HG03520 (cell line): ENCODE data around the gene POLR2I.
"Not testable (repeated sequence)": the region's sequence is repeated elsewhere in the genome, so short reads cannot be mapped to it uniquely, and the experiment has no call there.

Experiments
- ATAC-seq: cut with Tn5 transposase; IDR thresholded peaks from one replicate; pipeline ENCODE4 v1.9.1; 2021; ENCODE audit warnings: mild to moderate bottlenecking, moderate library complexity; ENCODE audit not compliant: unreplicated experiment

The POLR2I gene

DNA sequence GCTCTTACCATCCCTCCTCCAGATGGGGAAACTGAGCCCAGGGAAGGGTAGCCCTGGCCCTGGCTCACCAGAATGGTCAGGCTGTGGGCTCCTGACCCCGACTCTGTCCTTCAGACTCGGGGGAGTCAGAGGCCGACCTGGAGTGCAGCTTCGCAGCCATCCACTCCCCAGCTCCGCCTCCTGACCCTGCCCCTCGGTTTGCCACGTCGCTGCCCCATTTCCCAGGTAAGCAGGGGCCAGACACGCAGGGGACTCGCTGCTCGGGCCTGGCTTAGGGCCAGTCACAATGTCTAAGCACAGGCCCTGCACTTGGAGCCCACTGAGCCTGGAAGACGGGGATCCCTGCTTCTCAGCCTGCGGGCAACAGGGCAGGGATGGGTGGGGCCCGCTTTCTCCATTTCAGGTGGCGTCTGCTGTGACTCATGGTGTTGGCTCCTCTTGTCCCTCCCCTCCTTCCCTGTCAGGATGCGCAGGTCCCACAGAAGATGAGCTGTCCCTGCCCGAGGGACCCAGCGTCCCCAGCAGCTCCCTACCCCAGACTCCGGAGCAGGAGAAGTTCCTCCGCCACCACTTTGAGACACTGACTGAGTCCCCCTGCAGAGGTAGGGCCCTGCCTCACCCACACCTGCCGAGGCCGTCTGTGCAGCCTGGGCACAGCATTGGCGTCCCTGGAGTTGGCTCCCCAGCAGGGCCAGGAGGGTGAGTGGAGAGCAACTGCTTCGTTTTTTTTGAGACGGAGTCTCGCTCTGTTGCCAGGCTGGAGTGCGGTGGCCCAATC lies 12.9 kb downstream of the POLR2I start:
- no peak for ATAC-seq

DNA sequence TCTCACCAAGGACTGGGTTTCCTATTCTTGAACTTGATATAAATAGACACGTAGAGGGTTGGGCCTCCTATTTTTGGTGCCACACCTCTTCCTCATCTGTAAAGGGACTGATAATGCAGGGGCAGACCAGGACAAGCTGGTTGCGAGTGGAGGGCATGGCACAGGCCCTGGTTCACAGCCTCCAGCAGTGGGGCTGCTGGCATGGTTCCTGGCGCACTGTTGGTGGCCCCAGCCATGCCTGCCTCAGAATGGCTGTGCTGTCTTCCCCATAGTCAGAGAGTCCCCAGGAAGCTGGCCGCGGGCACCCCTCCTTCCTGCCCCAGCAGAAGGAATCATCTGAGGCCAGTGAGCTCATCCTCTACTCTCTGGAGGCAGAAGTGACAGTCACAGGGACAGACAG lies 14.2 kb downstream of the POLR2I start:
- no peak for ATAC-seq

DNA sequence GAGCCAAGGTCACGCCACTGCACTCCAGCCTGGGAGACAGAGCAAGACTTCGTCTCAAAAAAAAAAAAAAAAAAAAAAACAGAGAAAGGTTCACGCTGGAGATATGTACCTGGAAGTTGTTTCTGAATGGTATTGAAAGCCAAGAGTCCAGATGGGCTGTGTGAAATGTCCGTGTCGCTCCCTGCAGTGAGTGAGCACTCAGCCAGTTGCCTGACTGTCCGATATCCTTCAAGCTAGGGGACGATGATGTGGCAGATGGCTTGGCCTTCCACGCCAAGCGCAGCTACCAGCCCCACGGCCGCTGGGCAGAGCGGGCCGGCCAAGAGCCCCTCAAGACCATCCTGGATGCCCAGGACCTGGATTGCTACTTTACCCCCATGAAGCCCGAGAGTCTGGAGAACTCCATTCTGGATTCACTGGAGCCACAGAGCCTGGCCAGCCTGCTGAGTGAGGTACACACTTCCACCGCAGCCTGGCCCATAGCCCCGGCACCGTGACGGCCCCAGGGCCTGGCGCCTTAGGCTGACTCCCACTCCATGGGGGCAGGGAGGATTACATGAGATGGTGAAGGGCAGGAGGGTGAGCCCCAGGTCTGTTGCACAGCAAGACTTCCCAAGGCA lies 15.4 kb downstream of the POLR2I start:
- ATAC-seq, result no peak

DNA sequence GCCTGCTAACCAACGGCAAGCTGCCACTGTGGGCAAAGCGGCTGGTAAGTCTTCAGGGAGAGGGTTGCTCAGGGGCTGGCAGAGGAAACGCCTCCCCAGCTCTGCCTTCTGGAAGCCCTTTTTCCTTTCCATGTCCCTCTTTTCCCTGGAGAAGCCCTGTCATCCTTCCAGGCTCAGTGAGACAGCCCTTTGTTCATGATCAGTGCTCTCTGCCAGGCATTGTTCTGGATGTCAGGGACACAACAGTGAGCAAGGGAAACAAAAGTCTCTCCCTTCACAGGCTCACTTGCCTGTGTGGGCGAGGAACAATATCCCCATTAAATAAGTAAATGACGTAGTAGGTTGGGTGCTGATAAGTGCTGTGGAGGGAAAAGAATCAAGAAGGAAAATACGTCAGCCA lies 17.6 kb downstream of the POLR2I start:
- ATAC-seq, result no peak

DNA sequence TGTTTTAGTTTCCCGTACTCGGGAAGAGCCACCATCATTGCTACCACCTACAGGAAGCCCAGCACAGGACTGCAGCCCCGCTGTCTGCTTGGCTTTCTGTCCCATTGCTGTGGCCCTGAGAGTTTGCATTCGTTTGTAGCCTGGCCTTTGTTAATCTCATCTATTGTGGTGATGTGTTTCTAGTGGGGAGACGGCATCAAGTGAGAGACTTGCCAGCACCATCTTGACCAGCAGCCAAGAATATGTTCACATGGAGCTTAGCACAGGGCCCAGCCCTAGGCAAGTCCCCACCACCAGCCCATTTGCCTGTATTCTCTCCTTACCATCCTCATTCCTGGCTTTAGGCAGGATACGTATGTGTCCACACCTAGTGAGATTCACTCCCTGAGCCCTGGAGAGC lies 21.0 kb downstream of the POLR2I start:
- no peak for ATAC-seq

DNA sequence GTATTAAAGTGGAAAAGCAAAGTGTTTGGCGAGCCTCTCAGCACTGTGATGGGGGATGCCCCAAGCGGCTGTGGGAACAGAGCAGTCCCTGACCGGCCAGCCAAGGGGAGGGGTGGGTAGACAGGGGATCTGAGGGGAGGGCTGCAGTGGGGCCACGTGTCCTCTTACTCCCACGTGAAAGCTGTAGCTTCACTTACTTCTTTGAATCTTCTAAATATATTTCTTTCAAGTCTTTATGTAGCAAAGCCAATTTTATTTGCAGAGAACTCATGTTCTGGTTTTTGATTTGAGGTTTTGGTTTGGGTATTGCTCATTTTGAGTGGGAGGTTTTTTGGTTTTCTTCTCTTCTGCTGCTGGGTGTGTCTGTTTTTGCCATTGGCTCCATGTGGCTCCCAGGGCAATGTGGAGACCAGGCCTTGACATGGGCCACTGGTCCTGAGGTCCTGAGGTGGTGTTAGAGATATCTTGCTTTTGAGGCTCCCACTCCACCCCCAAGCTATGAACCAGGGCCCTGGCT lies 21.5 kb downstream of the POLR2I start:
- ATAC-seq, result no peak

DNA sequence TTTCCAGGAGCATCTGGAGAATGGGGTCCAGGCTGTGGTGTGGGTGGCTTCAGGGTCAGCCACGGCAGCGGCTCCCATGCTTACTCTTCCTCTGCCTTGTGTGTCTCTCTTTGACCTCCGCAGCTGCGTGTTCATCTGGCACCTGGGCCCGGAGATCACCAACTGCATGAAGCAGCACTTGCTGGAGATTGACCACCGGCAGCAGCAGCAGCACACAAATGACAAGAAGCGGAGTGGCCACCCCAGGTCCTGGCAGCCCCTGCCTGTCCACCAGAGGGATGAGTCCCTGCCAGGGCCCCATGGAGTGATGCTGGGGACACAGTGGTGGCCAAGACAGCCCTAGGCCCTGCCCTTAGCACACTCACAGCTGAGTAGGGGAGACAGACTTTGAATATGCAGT lies 22.1 kb downstream of the POLR2I start:
- no peak for ATAC-seq

DNA sequence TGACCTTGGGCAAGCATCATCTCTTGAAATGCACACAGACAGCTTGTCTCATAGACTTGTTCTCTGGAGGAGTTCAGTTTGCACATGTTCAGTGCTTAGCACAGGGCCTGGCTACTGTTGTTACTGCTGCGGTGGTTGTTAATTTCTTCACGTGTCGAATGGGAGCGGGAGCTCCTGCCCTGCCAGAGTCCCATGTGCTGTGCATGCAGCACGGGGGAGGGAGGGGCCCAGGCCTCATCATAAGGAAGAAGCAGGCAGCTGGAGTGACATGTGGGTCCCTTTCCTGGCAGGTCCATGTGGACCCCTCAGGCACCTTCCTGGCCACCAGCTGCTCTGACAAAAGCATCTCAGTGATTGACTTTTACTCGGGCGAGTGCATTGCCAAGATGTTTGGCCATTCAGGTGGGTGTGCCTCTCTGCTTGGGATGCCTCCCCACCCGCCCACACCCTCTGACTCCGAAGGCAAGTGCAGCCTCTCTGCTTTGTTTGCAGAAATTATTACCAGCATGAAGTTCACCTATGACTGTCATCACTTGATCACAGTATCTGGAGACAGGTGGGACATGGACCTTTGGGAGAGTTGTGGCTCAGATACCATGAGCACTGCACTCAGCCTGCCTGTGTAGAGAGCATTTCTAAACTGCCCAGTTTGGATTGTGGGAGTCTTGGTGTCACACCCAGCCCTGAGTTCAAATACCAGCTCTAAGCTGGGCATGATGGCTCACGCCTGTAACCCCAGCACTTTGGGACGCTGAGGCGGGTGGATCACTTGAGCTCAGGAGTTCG lies 23.6 kb downstream of the POLR2I start:
- ATAC-seq, result no peak

DNA sequence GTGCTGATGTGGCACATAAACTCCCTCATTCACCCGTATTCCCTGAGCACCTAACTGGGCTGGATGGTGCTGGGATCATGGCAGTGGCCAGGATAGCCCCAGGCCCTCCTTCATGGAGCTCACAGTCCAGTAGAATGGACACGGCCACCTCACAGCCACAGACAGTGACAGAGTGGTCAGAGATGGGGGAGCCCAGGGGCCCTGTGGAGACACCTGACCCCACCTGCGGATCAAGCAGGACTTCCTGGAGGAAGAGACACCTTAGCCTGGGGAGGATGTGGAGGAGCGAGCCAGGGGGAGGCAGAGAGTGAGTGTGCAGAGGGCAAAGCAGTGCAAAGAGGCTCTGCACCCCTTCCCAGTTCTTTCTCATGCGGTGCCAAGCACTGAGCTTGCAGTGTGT lies 24.8 kb downstream of the POLR2I start:
- no peak for ATAC-seq

DNA sequence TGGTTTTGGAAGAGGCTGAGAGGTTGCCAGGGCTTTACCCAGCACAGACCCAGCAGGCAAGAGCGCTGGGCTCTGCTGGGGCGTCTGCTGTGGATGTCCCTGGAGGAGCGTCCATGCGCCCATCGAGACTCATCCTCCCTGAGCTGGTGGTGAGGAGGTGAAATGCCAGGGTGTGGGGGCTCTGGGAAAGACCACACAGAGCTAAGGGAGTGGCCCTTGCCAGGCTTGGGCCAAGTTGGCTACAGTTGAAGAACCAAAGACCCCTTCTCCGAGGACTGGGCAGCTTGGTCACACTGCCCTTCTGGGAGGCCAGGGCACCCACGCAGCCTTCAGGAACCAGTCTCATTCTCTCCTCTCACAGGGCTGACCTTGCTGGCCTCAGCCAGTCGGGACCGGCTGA lies 28.3 kb downstream of the POLR2I start:
- no peak for ATAC-seq

DNA sequence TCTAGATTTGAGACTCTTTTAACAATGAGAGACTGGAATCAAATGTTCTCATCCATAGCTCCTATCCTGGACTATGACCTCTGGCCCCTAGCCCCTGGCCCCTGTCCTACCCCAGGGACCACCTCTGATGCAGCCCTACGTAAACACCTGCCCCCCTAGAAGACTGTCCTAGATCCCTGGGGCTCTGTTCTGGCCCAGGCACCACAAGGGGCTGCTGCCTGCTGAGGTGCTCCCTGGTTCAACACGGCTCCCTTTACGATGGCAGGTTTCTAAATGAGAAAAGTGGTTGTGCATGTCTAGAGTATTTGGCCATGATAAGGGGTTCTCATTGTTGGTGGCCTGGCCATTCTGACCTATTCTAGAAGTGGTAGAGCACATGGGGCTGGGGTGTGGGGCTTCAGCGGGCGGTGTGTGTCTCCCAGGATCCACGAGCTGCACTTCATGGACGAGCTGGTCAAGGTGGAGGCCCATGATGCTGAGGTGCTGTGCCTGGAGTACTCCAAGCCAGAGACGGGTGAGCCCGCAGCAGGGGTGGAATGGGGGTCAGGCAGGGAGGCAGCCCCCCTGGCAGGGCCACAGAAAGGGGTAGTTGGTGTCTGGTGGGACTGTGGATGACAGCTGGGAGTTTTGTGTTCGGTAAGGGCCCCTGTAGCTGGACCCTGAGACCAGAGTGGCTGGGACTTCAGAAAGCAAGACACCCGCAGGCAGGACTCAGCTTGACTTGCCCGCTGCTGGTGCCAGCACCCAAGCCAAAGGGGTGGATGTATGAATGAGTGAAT lies 30.3 kb downstream of the POLR2I start:
- no peak for ATAC-seq

DNA sequence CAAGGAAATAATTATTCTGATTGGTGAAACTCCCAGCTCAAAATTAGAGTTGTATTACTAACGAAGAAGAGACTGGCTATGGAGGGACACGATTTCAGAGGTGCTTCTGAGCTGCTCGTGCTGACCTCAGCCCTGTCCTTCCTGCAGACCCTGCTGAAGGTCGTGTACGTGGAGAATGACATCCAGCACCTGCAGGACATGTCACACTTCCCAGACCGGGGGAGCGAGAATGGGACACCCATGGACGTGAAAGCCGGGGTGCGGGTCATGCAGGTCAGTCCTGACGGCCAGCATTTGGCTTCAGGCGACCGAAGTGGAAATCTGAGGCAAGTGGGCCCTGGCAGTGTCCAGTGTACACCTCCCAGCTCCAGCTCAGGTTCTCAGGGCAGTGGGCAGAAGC lies 31.8 kb downstream of the POLR2I start:
- no peak for ATAC-seq

DNA sequence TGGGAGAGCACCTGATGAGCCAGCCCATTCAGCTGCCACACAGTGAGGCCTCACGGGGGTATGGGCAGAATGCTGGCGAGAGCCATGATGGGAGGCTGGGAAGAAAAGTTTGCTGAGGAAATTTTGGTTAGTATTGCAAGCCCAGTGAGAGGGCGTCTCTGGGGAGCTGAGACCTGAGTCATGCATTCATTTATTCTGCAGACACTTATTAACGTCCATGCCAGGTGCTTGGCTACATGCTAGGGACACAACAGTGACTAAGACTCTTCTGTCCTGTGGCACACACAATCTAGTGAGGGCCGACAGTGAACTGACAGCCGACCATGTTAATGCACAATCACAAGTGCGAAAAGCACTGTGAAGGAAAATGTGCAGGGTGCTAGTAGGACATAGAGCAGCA lies 32.8 kb downstream of the POLR2I start:
- no peak for ATAC-seq

DNA sequence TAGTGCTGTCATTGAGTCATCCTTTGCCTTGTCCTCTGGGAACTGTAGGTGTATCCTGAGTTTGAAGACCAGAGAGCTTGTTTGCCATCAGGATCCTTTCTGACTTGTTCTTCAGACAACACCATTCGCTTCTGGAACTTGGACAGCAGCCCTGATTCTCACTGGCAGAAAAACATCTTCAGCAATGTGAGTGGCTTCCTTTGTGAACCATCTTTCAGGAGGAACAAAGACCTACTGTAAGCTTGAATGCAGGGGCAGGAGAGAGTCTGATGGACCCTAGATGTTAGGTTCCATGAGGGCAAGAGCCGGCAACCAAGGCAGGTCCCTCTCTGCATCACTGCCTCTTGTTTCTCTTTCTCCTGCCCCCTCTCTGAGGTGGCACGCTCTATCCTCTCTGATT lies 33.3 kb downstream of the POLR2I start:
- no peak for ATAC-seq

DNA sequence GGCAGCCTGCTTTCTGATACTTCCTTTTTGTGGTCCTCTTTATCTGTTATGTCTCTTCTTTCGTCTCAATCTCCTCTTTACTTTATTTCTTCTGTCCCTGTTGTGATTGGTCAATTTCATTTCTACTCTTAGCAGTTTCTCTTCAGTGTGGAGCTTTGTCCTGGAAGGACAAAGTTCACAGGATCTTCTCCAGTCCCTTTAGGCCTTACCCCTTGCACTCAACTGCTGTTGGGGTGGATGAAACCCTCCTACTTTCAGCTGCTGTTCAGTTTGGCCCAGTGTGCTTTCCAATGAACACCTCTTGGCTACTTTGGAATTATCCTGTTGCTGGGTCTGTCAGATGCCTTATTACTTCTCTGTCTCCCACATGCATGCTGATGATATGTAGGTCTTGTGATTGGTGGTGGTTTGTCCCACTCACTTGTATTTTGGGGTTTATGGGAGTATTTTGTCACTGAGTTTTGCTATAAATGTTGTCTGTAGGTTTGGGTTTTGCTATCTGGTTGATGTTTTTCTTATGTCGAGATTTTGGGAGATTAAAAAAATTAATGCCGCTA lies 35.2 kb downstream of the POLR2I start:
- no peak for ATAC-seq

DNA sequence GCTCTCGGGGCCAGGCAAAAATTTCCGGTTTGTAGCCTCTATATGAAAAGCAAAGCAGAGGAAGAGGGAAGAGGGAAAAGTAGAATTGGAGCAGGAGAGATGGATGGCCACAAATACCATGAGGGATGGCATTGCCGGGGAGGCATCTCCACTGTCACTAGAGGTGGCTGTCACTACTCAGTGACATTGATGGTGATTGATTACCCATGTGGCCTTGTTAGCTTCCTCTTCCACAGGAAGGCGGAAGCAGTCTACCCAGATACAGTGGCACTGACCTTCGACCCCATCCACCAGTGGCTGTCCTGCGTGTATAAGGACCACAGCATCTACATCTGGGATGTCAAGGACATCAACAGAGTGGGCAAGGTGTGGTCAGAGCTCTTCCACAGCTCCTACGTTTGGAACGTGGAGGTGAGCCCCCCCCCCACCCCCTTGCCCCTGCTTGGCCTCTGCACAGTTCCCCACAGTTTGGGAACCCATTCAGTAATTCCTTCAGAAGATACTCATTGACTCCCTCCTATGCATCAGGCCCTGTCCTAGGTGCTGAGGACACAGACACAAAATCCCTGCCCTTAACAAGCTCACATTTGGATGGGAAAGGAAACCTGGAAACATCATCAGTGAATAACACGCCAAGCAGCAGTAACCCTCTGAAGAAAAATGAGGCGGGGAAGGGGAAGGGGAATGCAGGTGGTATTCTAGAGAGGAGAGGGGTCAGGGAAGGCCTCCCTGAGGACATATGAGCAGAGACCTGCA lies 41.4 kb downstream of the POLR2I start:
- ATAC-seq, result no peak

DNA sequence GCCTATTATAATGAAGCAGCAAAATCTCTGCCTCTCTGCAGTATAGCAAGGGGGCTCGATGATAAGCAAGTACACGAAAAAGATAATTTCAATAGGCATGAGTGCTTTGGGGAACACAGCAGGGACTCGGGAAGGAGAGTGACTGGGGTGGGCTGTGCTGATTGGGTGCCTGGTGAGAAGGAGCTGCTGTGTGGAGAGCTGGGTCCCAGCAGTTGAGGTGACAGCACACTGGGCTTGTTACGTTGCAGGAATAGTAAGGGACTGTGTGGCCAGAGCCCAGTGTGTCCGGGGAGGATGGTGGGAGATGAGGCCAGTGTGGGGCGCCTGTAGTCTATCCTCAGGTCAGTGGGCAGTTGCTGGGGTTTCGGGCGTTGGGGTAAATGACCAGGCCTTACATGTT lies 42.6 kb downstream of the POLR2I start:
- no peak for ATAC-seq

DNA sequence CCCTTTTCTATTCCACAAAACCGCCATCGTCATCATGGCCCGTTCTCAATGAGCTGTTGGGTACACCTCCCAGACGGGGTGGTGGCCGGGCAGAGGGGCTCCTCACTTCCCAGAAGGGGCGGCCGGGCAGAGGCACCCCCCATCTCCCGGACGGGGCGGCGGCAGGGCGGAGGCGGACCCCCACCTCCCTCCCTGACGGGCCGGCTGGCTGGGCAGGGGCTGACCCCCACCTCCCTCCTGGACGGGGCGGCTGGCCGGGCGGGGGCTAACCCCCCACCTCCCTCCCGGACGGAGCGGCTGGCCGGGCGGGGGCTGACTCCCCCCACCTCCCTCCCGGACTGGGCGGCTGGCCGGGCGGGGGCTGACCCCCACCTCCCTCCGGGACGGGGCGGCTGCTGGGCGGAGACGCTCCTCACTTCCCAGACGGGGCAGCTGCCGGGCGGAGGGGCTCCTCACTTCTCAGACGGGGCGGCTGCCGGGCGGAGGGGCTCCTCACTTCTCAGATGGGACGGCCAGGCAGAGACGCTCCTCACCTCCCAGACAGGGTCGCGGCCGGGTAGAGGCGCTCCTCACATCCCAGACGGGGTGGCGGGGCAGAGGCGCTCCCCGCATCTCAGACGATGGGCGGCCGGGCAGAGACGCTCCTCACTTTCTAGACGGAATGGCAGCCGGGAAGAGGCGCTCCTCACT lies 45.7 kb downstream of the POLR2I start:
- ATAC-seq, result not testable (repeated sequence)

DNA sequence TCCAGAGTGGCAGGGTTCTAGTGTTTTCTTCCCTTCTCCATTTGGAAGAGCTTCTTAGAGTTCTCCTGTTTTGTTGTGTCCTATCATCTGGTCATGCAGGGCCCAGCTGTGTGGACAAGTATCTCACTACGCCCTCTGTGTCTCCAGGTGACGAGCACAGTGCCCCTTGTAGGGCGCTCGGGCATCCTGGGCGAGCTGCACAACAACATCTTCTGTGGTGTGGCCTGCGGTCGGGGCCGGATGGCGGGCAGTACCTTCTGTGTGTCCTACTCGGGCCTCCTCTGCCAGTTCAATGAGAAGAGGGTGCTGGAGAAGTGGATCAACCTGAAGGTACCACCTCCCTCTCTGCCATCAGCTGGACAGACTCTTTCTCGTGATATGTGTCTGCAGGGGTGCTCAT lies 47.0 kb downstream of the POLR2I start:
- ATAC-seq, result no peak
